ENCODE measurements around the gene MTCH2. TPM values are rescaled to one million over a fixed set of nuclear protein-coding genes. Genes with fewer than 3 reads are reported as not detected.

MTCH2 gene
- total RNA-seq, 4 donors from 2014 or later, result 31.1 to 60.9 (median 51.2) TPM

DNA sequence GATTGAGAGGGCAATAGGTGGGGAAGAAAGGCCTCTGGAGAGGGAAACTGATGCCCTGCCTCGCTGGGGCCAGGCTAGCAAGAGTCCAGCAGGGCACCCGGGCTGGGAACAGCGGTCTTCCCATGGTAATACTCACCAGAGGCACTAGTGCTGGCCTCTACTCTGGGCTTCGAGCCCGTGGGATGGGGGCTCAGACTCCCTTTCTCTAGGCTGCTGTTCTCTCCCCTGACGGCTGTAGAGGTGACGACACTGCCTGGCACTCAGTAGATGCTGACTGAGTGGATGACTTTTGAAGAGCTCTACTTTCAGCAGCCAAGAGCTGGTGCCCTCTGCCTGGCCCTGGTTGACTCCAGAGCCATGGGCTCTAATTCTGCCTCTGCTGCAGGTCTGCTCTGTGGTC is 47.3 kb downstream of the MTCH2 start:
- 74% methylated on average over 7 of the region's 7 CpGs for WGBS
- H3K27me3 ChIP-seq, result peaks cover 26% of the 10 kb centered on the region
- H3K36me3 ChIP-seq, result no peaks in the 10 kb centered on the region

DNA sequence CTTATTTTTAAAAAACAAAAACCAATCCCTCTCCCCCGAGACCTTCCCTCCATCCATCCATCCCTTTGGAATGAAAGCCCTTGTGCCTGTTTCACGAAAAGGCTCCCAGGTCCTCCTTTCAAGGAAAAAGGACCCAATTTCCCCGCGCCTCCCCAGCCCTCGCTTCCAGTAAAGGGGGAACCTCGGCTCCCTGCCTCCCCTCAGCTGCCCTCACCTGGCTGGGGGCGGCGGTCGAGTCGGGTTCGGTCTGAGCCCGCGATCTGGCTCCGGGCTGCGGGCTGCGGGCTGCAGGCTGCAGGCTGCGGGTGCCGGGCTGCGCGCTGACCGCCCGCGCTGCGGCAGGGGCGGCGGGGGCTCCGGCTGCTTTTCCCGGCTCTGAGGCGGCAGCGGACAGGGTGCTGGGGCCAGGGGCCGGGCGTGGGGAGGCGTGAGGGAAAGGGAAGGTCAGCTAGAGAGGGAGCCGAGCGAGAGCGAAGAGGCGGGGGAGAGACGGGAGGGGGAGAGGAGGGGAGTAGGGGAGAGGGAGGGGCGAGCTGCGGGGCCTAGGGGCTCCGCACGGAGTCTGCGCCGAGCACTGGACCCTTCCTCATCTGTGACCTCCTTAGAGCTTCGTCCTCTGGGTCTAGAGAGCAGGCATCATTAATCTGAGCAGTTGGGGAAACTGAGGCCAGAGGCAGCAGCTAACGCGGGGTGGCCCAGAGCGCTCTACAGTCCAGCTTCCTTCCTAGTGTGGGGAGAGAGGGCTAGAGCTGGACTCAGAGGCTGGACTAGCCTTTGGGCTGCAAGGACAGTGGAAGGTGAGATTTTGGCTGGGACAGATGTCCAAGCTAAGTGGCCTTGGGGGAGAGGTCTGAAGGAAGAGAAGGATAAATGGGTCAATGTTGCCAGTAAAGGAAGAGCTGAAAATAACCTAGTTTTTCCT is 48.2 kb downstream of the MTCH2 start, which contains the start of gene C1QTNF4:
Gene C1QTNF4 (minus strand): TSS at position 478 of the 922 bp plus-strand sequence. CDS start 3,601 bp downstream, outside the sequence.
- no peaks in the 10 kb centered on the region for H3K9me3 ChIP-seq
- peak within 1 kb of the TSS; percentile 48 for H3K4me3 ChIP-seq
- DNase-seq (ENCODE audit: low spot score in 2 of 2), result no peak
- WGBS, result 8% methylated on average over 21 of the region's 48 CpGs
- H3K27ac ChIP-seq, result no peak within 1 kb of the TSS
- H3K27me3 ChIP-seq, result peaks cover 31% of the 10 kb centered on the region
- H3K36me3 ChIP-seq, result no peaks in the 10 kb centered on the region
- TF ChIP-seq POLR2AphosphoS5 (IDR thresholded peaks at IDR 0.05), result no peak
- TF ChIP-seq, protein P1, sequence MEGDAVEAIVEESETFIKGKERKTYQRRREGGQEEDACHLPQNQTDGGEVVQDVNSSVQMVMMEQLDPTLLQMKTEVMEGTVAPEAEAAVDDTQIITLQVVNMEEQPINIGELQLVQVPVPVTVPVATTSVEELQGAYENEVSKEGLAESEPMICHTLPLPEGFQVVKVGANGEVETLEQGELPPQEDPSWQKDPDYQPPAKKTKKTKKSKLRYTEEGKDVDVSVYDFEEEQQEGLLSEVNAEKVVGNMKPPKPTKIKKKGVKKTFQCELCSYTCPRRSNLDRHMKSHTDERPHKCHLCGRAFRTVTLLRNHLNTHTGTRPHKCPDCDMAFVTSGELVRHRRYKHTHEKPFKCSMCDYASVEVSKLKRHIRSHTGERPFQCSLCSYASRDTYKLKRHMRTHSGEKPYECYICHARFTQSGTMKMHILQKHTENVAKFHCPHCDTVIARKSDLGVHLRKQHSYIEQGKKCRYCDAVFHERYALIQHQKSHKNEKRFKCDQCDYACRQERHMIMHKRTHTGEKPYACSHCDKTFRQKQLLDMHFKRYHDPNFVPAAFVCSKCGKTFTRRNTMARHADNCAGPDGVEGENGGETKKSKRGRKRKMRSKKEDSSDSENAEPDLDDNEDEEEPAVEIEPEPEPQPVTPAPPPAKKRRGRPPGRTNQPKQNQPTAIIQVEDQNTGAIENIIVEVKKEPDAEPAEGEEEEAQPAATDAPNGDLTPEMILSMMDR (IDR thresholded peaks at IDR 0.05), result no peak
- TF ChIP-seq EP300 (IDR thresholded peaks at IDR 0.05), result no peak
- TF ChIP-seq POLR2A (IDR thresholded peaks at IDR 0.05), result no peak
- H3K4me1 ChIP-seq, result peaks cover 14% of the 10 kb centered on the region

More for the DNA sequence above, 47.3 kb downstream of the MTCH2 start:
- no peak overlapping the region for H3K27ac ChIP-seq
- peaks cover 14% of the 10 kb centered on the region for H3K4me1 ChIP-seq
- TF ChIP-seq POLR2A (IDR thresholded peaks at IDR 0.05) (no peak), EP300 (IDR thresholded peaks at IDR 0.05) (no peak), POLR2AphosphoS5 (IDR thresholded peaks at IDR 0.05) (no peak)
- TF ChIP-seq, protein P1 (IDR thresholded peaks at IDR 0.05), result no peak
- DNase-seq (ENCODE audit: low spot score in 2 of 2), result no peak
- H3K9me3 ChIP-seq, result no peaks in the 10 kb centered on the region
- no peak overlapping the region for H3K4me3 ChIP-seq

DNA sequence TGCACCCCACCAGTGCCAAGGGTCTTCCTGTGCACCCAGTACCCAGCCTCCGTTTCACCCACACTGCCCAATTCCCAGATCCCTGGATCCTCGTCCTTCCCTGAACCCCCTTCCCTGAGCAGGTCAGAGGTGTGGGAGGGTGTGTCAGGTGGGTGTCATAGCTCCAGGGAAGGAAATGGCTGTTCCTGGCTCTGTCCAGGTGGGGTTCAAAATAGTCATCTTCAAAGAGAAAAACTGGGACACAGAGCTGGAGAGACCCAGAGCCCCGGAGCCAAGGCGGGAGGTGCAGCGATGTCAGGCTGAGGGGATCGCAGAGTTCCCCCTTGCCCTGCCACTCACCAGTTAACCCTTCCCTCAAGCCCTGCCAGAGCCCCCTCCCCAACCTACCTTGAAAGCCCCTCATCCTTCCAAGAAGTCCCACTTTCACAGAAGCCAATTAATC is 48.8 kb downstream of the MTCH2 start:
- Histone ChIP-seq H3K9me3 (no peaks in the 10 kb centered on the region), H3K4me1 (peaks cover 14% of the 10 kb centered on the region), H3K27ac (no peak overlapping the region), H3K4me3 (peak overlapping the region; percentile 48), H3K36me3 (no peaks in the 10 kb centered on the region), H3K27me3 (peaks cover 31% of the 10 kb centered on the region)
- TF ChIP-seq POLR2A (IDR thresholded peaks at IDR 0.05) (no peak), POLR2AphosphoS5 (IDR thresholded peaks at IDR 0.05) (no peak), EP300 (IDR thresholded peaks at IDR 0.05) (no peak)
- TF ChIP-seq, protein P1 (IDR thresholded peaks at IDR 0.05), result no peak
- DNase-seq (ENCODE audit: low spot score in 2 of 2), result no peak
- WGBS, result 21% methylated on average over 6 of the region's 6 CpGs

DNA sequence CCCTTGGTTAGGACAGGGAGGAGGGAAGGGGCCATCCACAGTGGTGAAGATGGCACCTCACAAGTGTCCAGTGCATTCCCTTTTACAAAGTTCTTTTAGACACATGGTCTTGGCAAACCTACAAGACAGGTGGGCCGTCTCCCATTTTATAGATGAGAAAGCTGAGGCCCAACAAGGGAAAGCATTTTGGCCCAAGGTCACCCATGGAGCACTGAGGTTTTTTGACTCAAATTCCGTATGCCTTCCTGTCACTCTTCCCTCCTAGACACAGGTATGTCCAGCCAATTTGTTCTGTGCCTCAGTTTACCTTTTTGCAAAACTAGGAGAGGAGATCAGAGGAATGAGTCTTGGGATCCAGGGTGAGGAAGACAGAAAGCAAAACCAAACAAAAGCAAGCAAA is 49.4 kb downstream of the MTCH2 start:
- Histone ChIP-seq H3K4me1 (peaks cover 19% of the 10 kb centered on the region), H3K27me3 (peaks cover 31% of the 10 kb centered on the region), H3K36me3 (no peaks in the 10 kb centered on the region), H3K4me3 (no peak overlapping the region), H3K27ac (no peak overlapping the region), H3K9me3 (no peaks in the 10 kb centered on the region)
- WGBS, result 80% methylated on average over 2 of the region's 2 CpGs
- DNase-seq (ENCODE audit: low spot score in 2 of 2), result no peak
- TF ChIP-seq EP300 (IDR thresholded peaks at IDR 0.05) (no peak), POLR2A (IDR thresholded peaks at IDR 0.05) (no peak), POLR2AphosphoS5 (IDR thresholded peaks at IDR 0.05) (no peak)
- TF ChIP-seq, protein P1 (IDR thresholded peaks at IDR 0.05), result no peak

DNA sequence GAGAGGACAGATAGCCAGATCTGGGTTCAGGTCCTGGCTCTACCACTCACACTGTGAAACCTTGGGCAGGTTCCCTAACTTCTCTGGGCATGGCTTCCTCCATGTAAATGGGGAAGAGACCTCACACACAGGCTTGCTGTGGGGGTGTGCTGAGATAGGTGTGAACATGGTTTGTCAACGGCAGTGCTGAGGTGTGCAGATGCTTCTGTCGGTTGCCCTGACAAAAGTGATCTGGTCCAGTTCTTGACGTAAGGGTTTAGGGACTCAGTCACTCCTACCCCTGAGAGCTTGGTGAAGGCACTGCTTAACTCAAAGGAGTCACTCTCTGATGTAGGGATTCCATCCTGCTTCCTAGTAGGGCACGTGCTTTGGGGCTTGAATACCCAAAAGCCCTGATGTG is 50.1 kb downstream of the MTCH2 start:
- TF ChIP-seq, protein P1 (IDR thresholded peaks at IDR 0.05), result no peak
- TF ChIP-seq EP300 (IDR thresholded peaks at IDR 0.05), result no peak
- TF ChIP-seq POLR2AphosphoS5 (IDR thresholded peaks at IDR 0.05), result no peak
- no peak for TF ChIP-seq POLR2A (IDR thresholded peaks at IDR 0.05)
- no peaks in the 10 kb centered on the region for H3K9me3 ChIP-seq
- H3K36me3 ChIP-seq, result no peaks in the 10 kb centered on the region
- no peak overlapping the region for H3K4me3 ChIP-seq
- DNase-seq (ENCODE audit: low spot score in 2 of 2), result no peak
- H3K27me3 ChIP-seq, result peaks cover 31% of the 10 kb centered on the region
- peaks cover 25% of the 10 kb centered on the region for H3K4me1 ChIP-seq
- no peak overlapping the region for H3K27ac ChIP-seq
- 70% methylated on average over 3 of the region's 4 CpGs for WGBS
